Stimulated activated CD4-positive, alpha-beta T cell treated with anti-CD3 and anti-CD28 coated beads, Interleukin-12 subunit alpha, Interleukin-12 subunit beta, amount 100 ng/mL, for 24 hours (primary cell): ENCODE measurements around the gene MMGT1.

ENCODE experiments used
- DNase-seq, 2 experiments: peaks; one replicate each; pipeline ENCODE4 v3.0.0-alpha.2; 2020; ENCODE audit warnings: low read depth in 2 of 2

The MMGT1 gene

GRCh38 chrX:135973548-135974278 is at the start of gene MMGT1:
MMGT1 (minus strand) TSS chrX:135973988; CDS start chrX:135973675, 313 bp downstream.
- DNase-seq, result peak; percentile 55 to 71

- no peak for DNase-seq
These were observed 48.1 kb upstream of the MMGT1 start for GRCh38 chrX:136021903-136022302.

GRCh38 chrX:136021160-136021559 is 47.4 kb upstream of the MMGT1 start:
- no peak for DNase-seq

- DNase-seq, result no peak
These were observed 45.4 kb upstream of the MMGT1 start for GRCh38 chrX:136019226-136019625.

- DNase-seq, result no peak
These were observed 43.1 kb upstream of the MMGT1 start for GRCh38 chrX:136016881-136017280.

GRCh38 chrX:136015016-136015415 is 41.2 kb upstream of the MMGT1 start:
- no peak for DNase-seq

- no peak for DNase-seq
These were observed 14.5 kb upstream of the MMGT1 start for GRCh38 chrX:135988245-135988644.

DNA sequence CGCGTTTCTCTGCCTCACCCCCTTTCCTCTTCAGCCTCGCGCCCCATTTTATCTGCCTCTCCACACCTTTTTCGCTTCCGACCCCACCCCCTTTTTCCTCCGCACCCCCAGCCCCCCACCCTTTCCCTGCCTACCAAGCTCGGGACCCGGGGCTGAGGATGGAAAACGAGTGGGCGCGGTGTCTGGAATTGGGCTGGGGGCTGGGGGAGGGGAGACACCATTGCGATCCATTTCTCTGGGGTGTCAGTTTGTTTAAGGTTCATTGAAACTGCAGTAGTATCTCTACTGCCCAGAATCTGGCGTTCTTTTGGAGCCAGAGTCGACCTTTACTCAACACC is 12.2 kb upstream of the MMGT1 start:
- DNase-seq, result no peak

DNA sequence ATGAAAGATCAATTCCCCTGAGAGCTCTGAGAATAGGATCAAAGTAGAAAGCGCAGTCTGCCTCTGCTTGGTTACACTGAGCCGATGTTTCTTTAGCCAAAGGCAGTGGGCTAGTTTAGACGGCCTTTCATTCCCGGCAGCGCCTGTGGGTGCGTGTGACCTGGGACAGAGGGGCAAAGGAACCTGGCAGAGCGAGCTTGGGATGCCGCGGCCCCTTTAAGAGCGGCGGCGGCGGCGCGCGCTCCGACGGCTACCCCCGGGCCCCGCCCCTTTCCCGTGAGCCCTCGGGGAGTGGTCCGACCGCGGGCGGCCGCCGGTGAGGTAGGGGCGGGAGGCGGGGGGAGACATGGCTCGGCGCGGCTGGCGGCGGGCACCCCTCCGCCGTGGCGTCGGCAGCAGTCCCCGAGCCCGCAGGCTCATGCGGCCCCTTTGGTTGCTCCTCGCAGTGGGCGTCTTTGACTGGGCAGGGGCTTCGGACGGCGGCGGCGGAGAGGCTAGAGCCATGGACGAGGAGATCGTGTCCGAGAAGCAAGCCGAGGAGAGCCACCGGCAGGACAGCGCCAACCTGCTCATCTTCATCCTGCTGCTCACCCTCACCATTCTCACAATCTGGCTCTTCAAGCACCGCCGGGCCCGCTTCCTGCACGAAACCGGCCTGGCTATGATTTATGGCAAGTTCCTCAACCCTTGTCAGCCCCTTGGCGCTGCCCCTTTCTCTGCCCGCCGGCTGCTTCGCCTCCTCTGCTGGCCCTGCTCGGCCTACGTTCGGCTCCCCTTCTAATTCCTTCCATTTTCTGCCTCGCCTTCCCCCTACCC is 11.6 kb upstream of the MMGT1 start, which contains the start of gene SLC9A6:
Gene SLC9A6, plus strand, starts transcription at position 279 of the 816 bp plus-strand sequence. Its CDS starts 224 bp downstream, at position 503.
- DNase-seq, result peak; percentile 31 to 60

DNA sequence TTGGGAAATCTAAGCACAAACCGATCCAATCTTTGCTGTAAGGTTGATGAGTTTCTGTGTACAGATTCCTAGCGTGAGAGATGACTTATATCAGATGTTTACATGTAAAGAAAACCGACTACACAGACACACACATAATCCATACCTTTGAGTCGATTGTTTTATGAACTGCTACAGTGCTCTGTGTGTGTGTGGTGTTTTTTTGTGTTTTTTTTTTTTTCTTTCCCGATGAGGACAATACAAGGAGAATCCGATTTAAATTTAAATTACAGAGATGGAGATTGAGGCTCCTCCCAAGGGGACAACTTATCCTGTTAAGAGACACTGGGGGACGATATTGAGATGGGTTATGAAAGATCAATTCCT is 11.0 kb upstream of the MMGT1 start:
- no peak for DNase-seq

- DNase-seq, result no peak
These were observed 10.5 kb upstream of the MMGT1 start for GRCh38 chrX:135984256-135984655.

DNA sequence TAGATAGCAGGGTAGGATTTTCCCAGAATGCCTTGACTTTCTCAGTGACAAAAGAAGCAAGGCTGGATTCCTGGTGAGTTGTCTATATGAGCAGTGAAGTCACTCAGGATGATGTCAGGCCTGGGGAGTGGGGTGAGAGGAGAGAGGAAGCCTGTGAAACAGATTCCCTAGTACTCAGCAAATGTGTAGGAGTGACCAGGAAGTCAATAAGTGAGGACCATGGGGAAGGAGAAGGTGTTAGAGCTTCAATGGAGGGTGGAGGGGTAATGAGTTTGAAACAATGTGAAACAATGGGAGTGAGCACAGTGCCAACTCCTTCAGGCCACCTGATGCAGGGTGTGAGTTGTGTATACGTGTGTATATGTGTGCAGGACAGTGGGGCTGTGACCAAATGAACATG is 9.1 kb upstream of the MMGT1 start:
- no peak for DNase-seq

- DNase-seq, result no peak
These were observed 7.9 kb upstream of the MMGT1 start for GRCh38 chrX:135981668-135982067.

DNA sequence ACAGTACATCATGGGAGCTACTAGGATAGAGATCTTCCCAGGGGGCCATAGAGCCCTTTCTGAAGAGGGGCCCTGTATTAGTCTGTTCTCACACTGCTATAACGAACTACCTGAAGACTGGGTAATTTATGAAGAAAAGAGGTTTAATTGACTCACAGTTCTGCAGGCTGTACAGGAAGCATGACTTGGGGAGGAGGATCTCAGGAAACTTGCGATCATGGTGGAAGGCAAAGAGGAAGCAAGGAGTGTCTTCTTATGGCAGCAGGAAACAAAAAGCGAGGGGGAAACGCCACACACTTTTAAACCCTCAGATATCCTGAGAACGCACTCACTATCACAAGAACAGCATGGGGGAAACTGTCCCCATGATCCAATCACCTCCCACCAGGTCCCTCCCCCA is 7.2 kb upstream of the MMGT1 start:
- DNase-seq, result no peak

- no peak for DNase-seq
These were observed 3.8 kb upstream of the MMGT1 start for GRCh38 chrX:135977611-135978010.

GRCh38 chrX:135975421-135975820 is 1.6 kb upstream of the MMGT1 start:
- no peak for DNase-seq

DNA sequence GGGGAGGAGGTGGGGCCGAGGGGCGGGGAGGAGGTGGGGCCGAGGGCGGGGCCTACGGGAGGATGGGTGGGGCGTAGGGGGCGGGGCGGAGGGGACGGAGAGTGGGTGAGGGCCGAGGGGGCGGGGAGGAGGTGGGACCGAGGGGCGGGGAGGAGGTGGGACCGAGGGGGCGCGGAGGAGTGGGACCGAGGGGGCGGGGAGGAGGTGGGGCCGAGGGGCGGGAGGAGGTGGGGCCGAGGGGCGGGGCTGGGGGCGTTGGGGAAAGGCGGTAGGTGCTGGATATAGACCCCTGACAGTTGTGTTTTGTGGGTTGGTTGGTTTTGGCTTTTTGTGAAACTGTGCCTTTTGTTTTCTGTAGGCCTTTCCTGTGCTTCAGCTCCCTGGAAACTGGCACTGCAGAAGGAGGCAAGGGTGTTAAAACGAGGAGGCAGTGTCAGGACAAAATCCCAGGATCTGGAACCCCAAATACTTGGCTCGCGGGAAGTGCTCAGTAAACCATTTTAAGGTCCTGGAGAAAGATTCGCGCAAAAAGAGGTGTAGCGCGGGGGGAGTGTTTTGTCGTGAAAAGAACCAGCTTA is 580 bp upstream of the MMGT1 start:
- DNase-seq, result peak; percentile 39 to 49

DNA sequence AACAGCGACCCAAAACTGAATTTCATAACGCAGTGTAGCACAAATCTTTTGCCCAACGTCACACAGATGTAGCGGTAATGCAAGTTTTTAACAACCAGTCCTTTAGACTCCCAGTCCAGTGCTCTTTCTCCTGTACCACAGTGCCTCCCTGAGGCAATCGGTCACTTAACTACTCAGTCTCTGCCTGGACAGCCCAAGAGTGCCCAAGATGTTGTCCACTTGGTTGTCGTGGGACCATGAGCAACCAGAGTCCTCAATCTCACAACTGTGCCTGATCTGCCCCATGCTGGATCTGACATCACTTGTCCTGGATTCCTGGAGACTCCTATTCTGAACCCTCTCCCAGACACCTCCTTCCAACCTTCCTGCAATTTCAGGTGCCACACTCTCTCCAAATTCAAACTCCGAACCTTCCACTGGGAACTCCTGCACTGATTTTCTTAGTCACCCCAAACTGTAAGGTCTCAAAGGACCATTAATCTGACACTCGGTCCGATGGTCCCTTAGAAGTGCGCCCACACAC is 702 bp downstream of the MMGT1 start:
- no peak for DNase-seq

DNA sequence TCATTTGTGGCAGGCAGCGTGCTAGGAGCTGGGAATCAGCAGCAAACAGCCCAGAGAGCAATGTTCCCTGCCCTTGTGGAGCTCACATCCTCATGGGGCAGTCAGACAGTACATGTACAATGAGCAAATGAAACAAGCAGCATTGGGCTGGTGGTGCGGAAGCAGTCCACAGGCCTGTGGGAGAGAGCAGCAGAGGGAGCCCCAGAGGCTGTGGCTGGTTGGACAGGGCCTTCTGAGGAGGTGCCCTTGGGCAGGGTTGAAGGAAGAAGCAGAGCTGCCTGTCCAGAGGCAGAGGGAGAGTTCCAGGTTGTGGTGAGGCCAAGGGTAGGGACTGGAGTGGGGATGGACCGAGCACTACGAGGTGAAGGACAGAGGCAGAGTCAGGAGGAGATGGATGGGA is 22.5 kb downstream of the MMGT1 start:
- no peak for DNase-seq

- DNase-seq, result no peak
These were observed 29.3 kb downstream of the MMGT1 start for GRCh38 chrX:135944486-135944885.

DNA sequence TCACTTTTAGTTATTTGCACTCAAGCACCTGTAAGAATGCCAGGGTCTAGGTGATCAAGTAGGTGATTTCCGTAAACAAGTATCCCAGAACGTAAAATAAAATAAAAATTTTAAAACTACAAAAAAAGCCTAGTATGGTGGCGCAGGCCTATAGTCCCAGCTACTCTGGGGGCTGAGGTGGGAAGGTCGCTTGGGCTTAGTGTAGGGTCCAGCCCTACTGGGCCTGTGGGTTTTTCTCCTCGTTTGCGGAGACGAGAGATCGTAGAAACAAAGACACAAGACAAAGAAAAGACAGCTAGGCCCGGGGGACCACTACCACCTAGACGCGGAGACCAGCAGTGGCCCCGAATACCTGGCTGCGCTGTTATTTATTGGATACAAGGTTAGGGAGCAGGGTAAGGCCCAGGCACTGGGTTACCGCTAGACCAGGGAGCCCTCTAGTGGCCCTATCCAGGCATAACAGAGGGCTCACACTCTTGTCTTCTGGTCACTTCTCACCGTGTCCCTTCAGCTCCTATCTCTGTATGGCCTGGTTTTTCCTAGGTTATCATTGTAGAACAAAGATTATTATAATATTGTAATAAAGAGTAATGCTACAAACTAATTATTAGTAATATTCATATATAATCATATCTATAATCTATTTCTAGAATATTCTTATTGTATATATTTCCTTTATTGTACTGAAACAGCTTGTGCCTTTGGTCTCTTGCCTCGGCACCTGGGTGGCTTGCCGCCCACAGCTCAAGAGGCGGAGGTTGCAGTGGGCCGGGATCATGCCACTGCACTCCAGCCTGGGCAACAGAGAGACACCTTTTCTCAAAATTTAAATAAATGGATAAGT is 41.9 kb downstream of the MMGT1 start:
- DNase-seq, result peak; percentile 2 to 15

DNA sequence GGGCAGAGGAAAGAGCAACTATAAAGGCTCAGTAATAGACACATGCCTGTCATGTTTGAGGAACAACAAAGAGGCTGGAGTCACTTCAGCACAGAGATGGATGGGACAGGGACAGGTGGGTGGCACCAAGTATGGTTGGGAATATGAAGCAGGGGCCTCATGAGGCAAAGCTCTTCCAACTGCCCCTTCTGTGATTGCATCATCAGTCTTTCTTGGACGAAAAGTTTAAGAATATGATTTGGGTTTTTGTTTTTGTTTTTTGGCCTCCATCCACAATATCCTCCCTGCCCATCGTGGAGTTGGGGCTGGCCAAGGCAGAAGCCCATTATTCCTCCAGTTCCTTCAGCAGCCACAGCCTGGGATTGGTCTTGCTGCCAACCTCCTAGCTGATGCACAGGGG is 45.9 kb downstream of the MMGT1 start:
- no peak for DNase-seq
